Activated effector memory CD4-positive, alpha-beta T cell treated with anti-CD3 and anti-CD28 coated beads, Interleukin-2, amount 50 U/mL, for 16 hours (primary cell): ENCODE measurements around the gene POLR2B.
"Not testable (repeated sequence)": the region's sequence is repeated elsewhere in the genome, so short reads cannot be mapped to it uniquely, and the experiment has no call there.

Source experiments
- DNase-seq: peaks from one replicate; pipeline ENCODE4 v3.0.0-alpha.2; 2020

POLR2B gene

GRCh38 chr4:56990109-56990905 lies 11.6 kb downstream of the POLR2B start:
- no peak for DNase-seq

GRCh38 chr4:56995525-56995924 lies 16.8 kb downstream of the POLR2B start:
- DNase-seq: no peak

- DNase-seq: no peak
Measured at GRCh38 chr4:56999751-57000150, 21.1 kb downstream of the POLR2B start.

- DNase-seq: no peak
Measured at GRCh38 chr4:57013543-57014120, 34.9 kb downstream of the POLR2B start.

- no peak for DNase-seq
Measured at GRCh38 chr4:57018980-57019379, 40.3 kb downstream of the POLR2B start.

DNA sequence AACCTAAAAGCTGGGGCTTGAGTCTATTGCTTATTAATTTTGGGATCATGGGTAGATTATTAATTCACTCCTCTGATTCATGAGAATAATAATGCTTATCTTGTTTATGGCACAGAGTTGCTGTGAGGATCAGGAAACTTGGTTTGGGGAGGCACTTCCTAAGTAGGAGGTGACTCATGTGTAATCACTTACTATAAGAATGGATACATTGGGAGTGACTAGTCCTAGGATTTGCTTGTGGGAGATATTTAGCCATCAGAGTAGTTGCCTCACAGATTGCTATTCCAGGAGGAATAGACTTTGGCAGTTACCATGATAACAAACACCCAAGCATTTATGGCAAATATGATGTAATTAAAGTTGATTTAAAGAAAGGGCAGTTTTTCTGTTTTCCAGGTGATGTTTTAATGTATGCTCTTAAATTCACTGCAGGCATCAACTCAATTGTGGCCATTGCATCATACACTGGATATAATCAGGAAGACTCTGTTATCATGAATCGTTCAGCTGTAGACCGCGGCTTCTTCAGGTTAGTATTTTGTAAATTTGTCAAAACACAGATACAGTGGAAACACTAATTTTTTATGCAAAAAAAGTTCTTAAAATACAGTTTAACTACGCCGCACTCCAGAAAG lies 41.9 kb downstream of the POLR2B start:
- DNase-seq: no peak

- no peak for DNase-seq
Measured at GRCh38 chr4:57023104-57023503, 44.4 kb downstream of the POLR2B start.

DNA sequence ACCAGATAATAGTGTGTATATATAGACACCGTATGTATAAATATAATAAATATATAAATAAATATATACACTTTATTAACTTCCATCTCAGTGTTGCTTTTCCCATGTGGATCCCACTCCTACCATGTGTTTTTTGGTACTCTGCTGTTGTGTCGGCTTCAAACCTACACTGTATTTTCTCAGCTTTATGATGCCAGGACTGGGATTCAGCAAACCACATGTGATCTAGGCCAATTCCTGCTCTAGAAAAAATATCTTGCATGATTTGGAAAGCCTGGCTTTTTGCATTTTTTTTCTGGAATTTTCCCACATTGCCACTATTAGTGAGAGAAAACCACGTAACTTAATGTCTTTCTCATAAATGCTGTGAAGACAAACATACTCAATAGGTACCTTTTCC lies 55.8 kb downstream of the POLR2B start:
- no peak for DNase-seq

DNA sequence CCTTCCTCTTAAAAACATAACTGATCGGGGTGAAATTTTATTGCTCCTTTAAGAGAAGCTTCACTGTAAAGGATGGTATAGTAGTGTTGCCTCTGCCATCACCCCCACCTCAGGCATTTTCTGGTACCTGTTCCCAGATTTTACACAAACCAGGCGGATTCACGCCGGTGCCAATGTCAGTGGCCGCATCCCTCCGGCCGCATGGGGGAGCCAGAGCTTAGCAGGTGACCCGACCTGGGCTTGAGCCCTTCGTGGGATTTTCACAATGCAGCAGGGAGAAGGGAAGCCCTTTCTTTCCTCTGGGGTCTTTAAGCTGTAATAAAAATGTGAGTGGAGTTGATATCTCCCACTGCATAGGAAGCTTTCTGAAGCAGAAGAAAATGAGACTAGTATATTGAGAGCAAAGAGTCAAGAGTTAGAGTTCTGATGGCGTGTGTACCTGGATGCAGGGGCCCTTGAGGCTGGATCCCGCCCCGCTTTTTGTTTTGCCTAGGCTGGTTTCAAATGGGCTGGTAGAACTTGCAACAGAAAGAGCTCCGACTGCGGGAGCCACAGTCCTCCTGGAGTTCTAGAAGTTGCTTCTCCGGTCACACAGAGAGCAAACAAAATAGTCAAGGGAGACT lies 59.4 kb downstream of the POLR2B start:
- no peak for DNase-seq

DNA sequence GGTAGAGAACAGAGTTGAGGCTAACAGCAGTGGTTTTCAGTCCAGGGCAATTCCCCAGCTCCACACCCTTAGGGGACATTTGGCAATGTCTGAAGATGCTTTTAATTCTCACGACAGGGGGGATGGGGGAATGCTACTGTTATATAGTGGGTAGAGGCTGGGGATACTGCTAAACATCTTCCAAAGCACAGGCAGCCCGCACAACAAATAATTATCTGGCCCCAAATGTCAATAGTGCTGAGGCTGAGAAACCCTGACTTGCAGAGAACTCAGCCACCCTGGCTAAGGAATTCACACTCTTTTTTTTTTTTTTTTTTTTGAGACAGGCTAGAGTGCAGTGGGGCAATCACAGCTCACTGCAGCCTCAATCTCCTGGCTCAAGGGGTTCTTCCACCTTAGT lies 60.6 kb downstream of the POLR2B start:
- no peak for DNase-seq

GRCh38 chr4:57040510-57040909 lies 61.8 kb downstream of the POLR2B start:
- no peak for DNase-seq

DNA sequence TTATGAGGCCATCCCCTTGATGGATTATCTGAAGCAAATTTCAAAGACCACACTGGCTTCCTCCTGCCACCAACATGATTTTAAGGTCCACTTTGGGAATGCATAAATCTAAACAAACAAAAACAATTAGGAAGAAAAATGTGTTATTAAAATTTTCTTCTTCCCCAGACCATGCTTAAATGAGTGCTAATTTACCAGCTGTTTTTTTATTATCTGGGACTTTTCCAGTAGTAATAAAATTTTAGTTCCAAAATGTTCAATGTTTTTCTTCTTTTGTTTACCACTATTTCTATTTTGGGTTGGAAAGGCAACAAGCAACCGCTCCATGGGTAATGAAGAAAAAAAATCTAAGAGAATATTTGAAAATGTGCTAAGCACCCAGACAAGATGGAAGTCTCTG lies 62.3 kb downstream of the POLR2B start:
- no peak for DNase-seq

GRCh38 chr4:57042711-57043169 lies 64.0 kb downstream of the POLR2B start:
- DNase-seq: no peak

DNA sequence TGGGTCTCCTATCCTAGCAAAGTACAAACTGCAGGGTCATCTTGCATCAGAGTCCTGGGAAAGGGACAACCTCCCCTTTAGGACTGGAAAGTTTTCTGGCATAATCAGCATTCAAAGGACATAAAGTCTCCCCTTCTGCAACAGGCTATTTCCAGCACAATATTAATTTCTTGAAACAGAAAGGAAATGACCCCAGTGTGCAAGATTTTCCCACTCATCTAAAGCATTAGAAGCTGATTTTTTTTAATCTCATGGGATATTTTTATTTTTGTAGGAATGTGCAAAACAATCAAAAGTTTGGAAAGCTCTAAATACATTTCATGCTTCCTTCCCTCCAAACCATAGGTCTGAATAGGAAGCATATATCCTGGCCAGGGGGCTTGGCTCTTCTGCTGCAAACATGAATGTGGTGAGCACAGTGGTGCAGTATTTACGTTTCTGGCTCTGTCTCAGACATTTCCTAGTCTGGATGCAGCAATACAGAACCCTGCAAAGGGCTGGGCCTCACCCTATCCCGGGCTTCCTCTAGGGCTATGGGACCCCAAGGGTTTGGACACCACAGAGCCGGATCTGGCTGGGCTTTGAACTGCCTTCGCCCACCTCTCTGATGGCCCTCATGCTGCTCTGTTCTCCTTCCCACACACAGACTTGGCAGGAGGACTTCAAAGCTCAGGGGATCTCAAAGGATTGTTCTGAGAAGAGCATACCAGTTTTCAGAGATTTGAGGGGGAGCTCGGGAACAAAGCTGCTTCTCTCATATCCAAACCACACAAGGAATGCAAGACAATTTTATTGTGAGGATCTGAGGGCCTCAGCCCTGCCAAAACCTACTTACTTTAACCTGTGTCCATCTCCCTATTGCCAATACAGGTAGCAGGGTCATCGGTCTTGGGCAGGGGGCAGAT lies 64.9 kb downstream of the POLR2B start:
- no peak for DNase-seq

- DNase-seq: no peak
Measured at GRCh38 chr4:57044279-57044678, 65.6 kb downstream of the POLR2B start.

- no peak for DNase-seq
Measured at GRCh38 chr4:57044996-57045395, 66.3 kb downstream of the POLR2B start.

DNA sequence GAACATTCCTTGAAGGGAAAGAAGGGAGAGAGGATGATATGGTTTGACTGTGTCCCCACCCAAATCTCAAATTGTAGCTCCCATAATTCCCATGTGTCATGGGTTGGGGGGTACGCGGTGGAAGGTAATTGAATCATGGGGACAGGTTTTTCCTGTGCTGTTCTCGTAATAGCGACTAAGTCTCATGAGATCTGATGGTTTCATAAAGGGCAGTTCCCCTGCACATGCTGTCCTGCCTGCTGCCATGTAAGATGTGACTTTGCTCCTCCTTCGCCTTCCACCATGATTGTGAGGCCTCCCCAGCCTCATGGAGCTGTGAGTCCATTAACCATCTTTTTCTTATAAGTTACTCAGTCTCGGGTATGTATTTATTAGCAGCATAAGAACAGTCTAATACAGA lies 68.3 kb downstream of the POLR2B start:
- not testable (repeated sequence) for DNase-seq

- DNase-seq: no peak
Measured at GRCh38 chr4:57048590-57049304, 70.1 kb downstream of the POLR2B start.

DNA sequence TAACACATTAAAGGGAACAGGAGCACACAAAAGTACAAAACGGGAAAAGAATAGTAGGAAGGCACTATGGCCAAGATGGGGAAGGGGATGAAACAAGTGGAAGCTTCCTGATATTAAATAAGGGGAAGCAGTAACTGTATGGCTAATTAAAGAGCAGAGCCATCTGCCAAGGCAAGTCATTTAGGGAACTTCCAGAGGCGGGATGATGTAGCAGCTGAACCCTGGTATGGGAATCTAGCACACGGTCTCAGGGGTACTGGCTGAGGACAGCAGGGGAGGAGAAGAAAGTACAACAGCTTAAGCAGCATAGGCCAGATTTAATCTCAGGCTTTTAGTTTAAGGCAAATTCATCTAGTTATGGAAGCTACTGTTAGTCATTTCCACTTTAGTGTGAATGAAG lies 72.4 kb downstream of the POLR2B start:
- DNase-seq: no peak

DNA sequence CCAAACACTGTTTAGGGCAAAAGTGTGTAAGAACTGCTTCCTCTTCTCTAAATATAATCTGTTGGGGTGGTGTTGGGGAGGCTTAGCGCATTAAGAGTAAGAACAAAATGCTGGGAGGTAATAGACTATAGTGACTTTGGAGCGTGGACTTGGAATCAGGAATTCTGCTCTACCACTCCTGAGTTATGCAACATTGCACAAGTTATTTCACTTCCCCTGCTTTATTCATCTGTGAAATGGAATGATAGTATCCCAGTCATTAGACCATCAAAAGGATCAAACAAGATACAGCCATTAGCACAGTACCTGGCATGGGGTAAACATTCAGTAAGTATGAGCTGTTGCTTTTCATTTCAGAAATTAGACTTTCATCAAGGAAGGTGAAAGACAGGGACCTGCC lies 72.8 kb downstream of the POLR2B start:
- no peak for DNase-seq

DNA sequence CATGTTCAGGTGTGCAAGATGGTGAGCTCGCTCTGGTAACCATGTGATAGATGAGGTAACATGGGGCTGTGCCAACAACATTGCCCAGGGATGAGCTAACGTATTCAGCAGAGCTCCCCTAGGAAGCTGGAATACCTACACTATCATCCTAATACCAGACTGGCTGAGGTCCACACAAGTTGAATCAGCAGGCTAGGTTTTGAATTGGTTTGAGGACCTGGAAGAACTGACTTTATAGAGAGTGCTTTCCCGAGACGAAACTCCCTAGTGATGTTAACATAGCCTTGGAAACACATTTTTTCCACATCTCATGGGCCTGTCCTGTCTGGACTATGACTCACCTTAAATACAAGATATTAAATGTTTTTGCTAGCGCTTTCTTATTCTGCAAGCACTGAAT lies 74.8 kb downstream of the POLR2B start:
- DNase-seq: no peak

GRCh38 chr4:57055886-57056285 lies 77.2 kb downstream of the POLR2B start:
- no peak for DNase-seq
